Ishikawa (cell line): ENCODE data around the gene SETD7.

ENCODE experiments used
- CEBPB ChIP-seq: IDR thresholded peaks from 2 replicates; pipeline ENCODE4 v1.6.1; 2012
- CREB1 ChIP-seq: IDR thresholded peaks from 2 replicates; pipeline ENCODE4 v1.6.1; 2012; ENCODE audit warnings: low read depth
- EGR1 ChIP-seq: IDR thresholded peaks from 2 replicates; pipeline ENCODE4 v1.6.1; 2012
- EP300 ChIP-seq: IDR thresholded peaks from 2 replicates; pipeline ENCODE4 v1.6.1; 2012; ENCODE audit warnings: borderline replicate concordance
- FOXM1 ChIP-seq: IDR thresholded peaks from 2 replicates; pipeline ENCODE4 v1.6.1; 2012; ENCODE audit warnings: low read depth, borderline replicate concordance
- NFIC ChIP-seq: IDR thresholded peaks from 2 replicates; pipeline ENCODE4 v1.6.1; 2012
- RAD21 ChIP-seq: IDR thresholded peaks from 2 replicates; pipeline ENCODE4 v1.6.1; 2012; ENCODE audit warnings: low read depth
- TAF1 ChIP-seq: IDR thresholded peaks from 2 replicates; pipeline ENCODE4 v1.6.1; 2012; ENCODE audit warnings: low read depth, mild to moderate bottlenecking
- TCF12 ChIP-seq: IDR thresholded peaks from 2 replicates; pipeline ENCODE4 v1.6.1; 2012; ENCODE audit warnings: low read depth
- YY1 ChIP-seq: IDR thresholded peaks from 2 replicates; pipeline ENCODE4 v1.6.1; 2012; ENCODE audit warnings: low read depth
- ZBTB7A ChIP-seq: IDR thresholded peaks from 2 replicates; pipeline ENCODE4 v1.6.1; 2012; ENCODE audit warnings: low read depth
- TF ChIP-seq, protein P1 (sequence below): IDR thresholded peaks from 2 replicates; pipeline ENCODE4 v1.6.1; 2012; ENCODE audit warnings: low read depth, mild to moderate bottlenecking
- TF ChIP-seq, protein P2 (sequence below): IDR thresholded peaks from 2 replicates; pipeline ENCODE4 v1.6.1; 2012
- TF ChIP-seq, protein P3 (sequence below): IDR thresholded peaks from 2 replicates; pipeline ENCODE4 v1.6.1; 2012

DNA sequence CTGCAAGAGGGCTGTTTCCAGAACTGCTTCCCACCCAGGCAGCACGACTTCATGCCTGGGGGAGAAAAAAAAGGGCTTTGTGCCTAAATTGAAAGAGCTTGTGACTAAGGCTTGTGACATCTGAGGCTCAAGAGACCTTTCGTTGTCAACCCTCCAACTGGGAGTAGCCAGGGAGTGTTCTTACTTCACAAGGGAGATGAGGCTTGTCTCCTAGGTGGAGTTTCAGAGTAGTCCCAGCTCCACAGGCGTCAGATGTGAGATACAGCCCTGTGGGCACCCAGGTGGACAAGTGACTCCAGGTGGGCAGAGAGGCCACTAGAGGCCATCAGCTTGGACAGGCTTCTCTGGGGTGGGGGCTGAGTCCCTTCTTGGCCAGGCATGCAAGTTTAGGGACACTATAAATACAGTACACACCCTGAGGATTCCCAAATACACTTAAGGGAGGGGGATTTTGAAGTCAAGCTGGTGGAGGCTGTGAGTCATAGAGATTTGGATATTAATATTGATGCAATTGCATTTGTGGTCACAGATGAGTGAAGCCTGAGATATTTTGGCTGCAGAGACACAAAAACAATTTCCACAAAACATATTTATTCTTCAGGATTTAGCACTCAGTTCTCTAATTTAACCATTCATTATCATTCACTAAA lies 40.1 kb upstream of the SETD7 start:
- TF ChIP-seq EP300 (no peak), RAD21 (no peak), FOXM1 (no peak), EGR1 (no peak), NFIC (no peak), TAF1 (no peak), CREB1 (no peak), ZBTB7A (no peak), CEBPB (no peak), YY1 (no peak), TCF12 (no peak)
- TF ChIP-seq, protein P1, sequence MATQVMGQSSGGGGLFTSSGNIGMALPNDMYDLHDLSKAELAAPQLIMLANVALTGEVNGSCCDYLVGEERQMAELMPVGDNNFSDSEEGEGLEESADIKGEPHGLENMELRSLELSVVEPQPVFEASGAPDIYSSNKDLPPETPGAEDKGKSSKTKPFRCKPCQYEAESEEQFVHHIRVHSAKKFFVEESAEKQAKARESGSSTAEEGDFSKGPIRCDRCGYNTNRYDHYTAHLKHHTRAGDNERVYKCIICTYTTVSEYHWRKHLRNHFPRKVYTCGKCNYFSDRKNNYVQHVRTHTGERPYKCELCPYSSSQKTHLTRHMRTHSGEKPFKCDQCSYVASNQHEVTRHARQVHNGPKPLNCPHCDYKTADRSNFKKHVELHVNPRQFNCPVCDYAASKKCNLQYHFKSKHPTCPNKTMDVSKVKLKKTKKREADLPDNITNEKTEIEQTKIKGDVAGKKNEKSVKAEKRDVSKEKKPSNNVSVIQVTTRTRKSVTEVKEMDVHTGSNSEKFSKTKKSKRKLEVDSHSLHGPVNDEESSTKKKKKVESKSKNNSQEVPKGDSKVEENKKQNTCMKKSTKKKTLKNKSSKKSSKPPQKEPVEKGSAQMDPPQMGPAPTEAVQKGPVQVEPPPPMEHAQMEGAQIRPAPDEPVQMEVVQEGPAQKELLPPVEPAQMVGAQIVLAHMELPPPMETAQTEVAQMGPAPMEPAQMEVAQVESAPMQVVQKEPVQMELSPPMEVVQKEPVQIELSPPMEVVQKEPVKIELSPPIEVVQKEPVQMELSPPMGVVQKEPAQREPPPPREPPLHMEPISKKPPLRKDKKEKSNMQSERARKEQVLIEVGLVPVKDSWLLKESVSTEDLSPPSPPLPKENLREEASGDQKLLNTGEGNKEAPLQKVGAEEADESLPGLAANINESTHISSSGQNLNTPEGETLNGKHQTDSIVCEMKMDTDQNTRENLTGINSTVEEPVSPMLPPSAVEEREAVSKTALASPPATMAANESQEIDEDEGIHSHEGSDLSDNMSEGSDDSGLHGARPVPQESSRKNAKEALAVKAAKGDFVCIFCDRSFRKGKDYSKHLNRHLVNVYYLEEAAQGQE = no peak
- TF ChIP-seq, protein P2, sequence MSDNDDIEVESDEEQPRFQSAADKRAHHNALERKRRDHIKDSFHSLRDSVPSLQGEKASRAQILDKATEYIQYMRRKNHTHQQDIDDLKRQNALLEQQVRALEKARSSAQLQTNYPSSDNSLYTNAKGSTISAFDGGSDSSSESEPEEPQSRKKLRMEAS = no peak
- TF ChIP-seq, protein P3, sequence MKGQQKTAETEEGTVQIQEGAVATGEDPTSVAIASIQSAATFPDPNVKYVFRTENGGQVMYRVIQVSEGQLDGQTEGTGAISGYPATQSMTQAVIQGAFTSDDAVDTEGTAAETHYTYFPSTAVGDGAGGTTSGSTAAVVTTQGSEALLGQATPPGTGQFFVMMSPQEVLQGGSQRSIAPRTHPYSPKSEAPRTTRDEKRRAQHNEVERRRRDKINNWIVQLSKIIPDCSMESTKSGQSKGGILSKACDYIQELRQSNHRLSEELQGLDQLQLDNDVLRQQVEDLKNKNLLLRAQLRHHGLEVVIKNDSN = no peak
